HepG2 (cell line): ENCODE measurements around the gene NUP62. TPM values are rescaled to one million over a fixed set of nuclear protein-coding genes. Genes with fewer than 3 reads are reported as not detected.
"Not testable (repeated sequence)": the region's sequence is repeated elsewhere in the genome, so short reads cannot be mapped to it uniquely, and the experiment has no call there.

Experiments
- ATAC-seq: fragments of 200-7000 bp; cut with Tn5 transposase; 3 replicates; pipeline ENCODE4 v1.9.1; 2020; ENCODE audit warnings: mild to moderate bottlenecking, moderate library complexity
- BruUV-seq: library from RNA; stranded (reverse); fragments of 400-500 nt; replicated peaks from 2 replicates; lab custom pipeline; 2021; lab: Mats Ljungman, UMichigan
- CTCF ChIA-PET: fragments of 300-600 bp; formaldehyde crosslinking; extraction: SDS; loops from one replicate; lab custom pipeline; 2021; ENCODE audit warnings: low total read pairs, inconsistent platforms, low intra/inter-chr PET ratio; lab: Yijun Ruan, JAX
- POLR2A ChIA-PET: fragments of 350-600 bp; sonication (Branson Sonifier 250); formaldehyde crosslinking; loops from one replicate; lab custom pipeline; 2020; ENCODE audit warnings: antibody characterized with exemption, inconsistent platforms; lab: Yijun Ruan, JAX
- DNase-seq: peaks from one replicate; pipeline ENCODE4 v3.0.0-alpha.2; 2015; ENCODE audit warnings: low spot score
- FAIRE-seq: peaks from 3 replicates; lab custom pipeline; 2011; peaks lifted over from hg19 to GRCh38; lab: Jason Lieb, UNC
- H2AFZ ChIP-seq: one replicate; pipeline ENCODE4 v1.6.1; 2011; ENCODE audit warnings: low read length, inconsistent platforms
- H3K27ac ChIP-seq: fragments of 300-600 bp; 3 replicates; pipeline ENCODE4 v1.8.0; 2011; ENCODE audit warnings: mixed run types, mild to moderate bottlenecking, mixed read lengths, low read length, inconsistent platforms; ENCODE audit not compliant: insufficient read depth; ENCODE audit errors: extremely low read length
- H3K27me3 ChIP-seq, 2 experiments: fragments of 200-600 bp in 1 of 2; 2 replicates in 1 of 2; 3 replicates in 1 of 2; pipeline versions ENCODE4 v1.6.0 to v1.8.0; 2011; ENCODE audit warnings: low read length in 2 of 2, mild to moderate bottlenecking in 2 of 2, moderate library complexity in 2 of 2, inconsistent platforms in 1 of 2; ENCODE audit not compliant: insufficient read depth in 2 of 2, control insufficient read depth in 1 of 2
- H3K36me3 ChIP-seq, 2 experiments: fragments of 200-600 bp in 1 of 2; replicated peaks in 1 of 2; 2 replicates in 1 of 2; 3 replicates in 1 of 2; pipeline versions ENCODE4 v1.5.1 to v1.8.0; 2011; ENCODE audit warnings: low read length in 2 of 2, inconsistent platforms in 1 of 2; ENCODE audit not compliant: insufficient read depth in 2 of 2, control insufficient read depth in 1 of 2
- H3K4me1 ChIP-seq: 2 replicates; pipeline ENCODE4 v1.5.1; 2012; ENCODE audit warnings: low read length, inconsistent platforms; ENCODE audit not compliant: insufficient read depth
- H3K4me2 ChIP-seq: 2 replicates; pipeline ENCODE4 v1.6.0; 2011; ENCODE audit warnings: low read depth, low read length, inconsistent platforms
- H3K4me3 ChIP-seq, 3 experiments: fragments of 200-600 bp in 1 of 3; sonication (generic), shearing (Covaris generic) in 1 of 3; replicated peaks in 1 of 3; 2 replicates each; pipeline ENCODE4 v1.5.1; 2011 to 2016; ENCODE audit warnings: low read length in 3 of 3, inconsistent platforms in 2 of 3, low read depth in 2 of 3, mild to moderate bottlenecking in 2 of 3, control low read depth in 1 of 3, mixed read lengths in 1 of 3; ENCODE audit not compliant: insufficient read depth in 1 of 3
- H3K79me2 ChIP-seq: one replicate; pipeline ENCODE4 v1.6.1; 2011; ENCODE audit warnings: low read length, inconsistent platforms; ENCODE audit not compliant: insufficient read depth
- H3K9ac ChIP-seq: 2 replicates; pipeline ENCODE4 v1.6.0; 2011; ENCODE audit warnings: mild to moderate bottlenecking, low read depth, low read length, inconsistent platforms; ENCODE audit not compliant: insufficient read depth
- H3K9me3 ChIP-seq: 2 replicates; pipeline ENCODE4 v1.5.1; 2012; ENCODE audit warnings: mild to moderate bottlenecking, low read length
- H4K20me1 ChIP-seq: 2 replicates; pipeline ENCODE4 v1.6.0; 2011; ENCODE audit warnings: inconsistent platforms, mild to moderate bottlenecking, low read length, moderate library complexity; ENCODE audit not compliant: insufficient read depth
- KLF6 ChIP-seq: IDR thresholded peaks from 2 replicates; pipeline ENCODE4 v1.8.0; 2016; ENCODE audit warnings: missing biosample characterization, missing genetic modification reagents
- RAD51 ChIP-seq: fragments of 450-650 bp; IDR thresholded peaks from 2 replicates; pipeline ENCODE4 v1.6.1; 2016; ENCODE audit warnings: borderline replicate concordance
- TAF15 ChIP-seq: fragments of 200-400 bp; formaldehyde crosslinking; IDR thresholded peaks from one replicate; pipeline ENCODE4 v1.6.1; 2018; ENCODE audit warnings: mild to moderate bottlenecking, low read depth, low read length; ENCODE audit not compliant: poor library complexity, severe bottlenecking
- ZBTB1 ChIP-seq: sonication (generic); formaldehyde crosslinking; IDR thresholded peaks from 2 replicates; pipeline ENCODE4 v1.4.0; 2020; ENCODE audit warnings: missing genetic modification reagents, borderline replicate concordance
- ZFP62 ChIP-seq: sonication (generic); formaldehyde crosslinking; IDR thresholded peaks from 2 replicates; pipeline ENCODE4 v1.4.0; 2020; ENCODE audit warnings: missing genetic modification reagents
- ZNF101 ChIP-seq: sonication (generic); formaldehyde crosslinking; IDR thresholded peaks from 2 replicates; pipeline ENCODE4 v1.4.0; 2020; ENCODE audit warnings: mild to moderate bottlenecking, low read depth, missing genetic modification reagents, borderline replicate concordance
- ZNF317 ChIP-seq: sonication (generic); formaldehyde crosslinking; IDR thresholded peaks from 2 replicates; pipeline ENCODE4 v1.5.0; 2020; ENCODE audit warnings: mild to moderate bottlenecking, missing genetic modification reagents
- ZNF652 ChIP-seq: IDR thresholded peaks from 2 replicates; pipeline ENCODE4 v1.6.1; 2016; ENCODE audit warnings: low read depth, borderline replicate concordance
- ZNF709 ChIP-seq: sonication (generic); formaldehyde crosslinking; IDR thresholded peaks from 2 replicates; pipeline ENCODE4 v1.5.0; 2020; ENCODE audit warnings: mild to moderate bottlenecking, missing genetic modification reagents
- ZNF724P ChIP-seq: sonication (generic); formaldehyde crosslinking; IDR thresholded peaks from 2 replicates; pipeline ENCODE4 v1.8.0; 2022; ENCODE audit warnings: missing genetic modification reagents, borderline replicate concordance
- WGBS: methylation state at CpG from one replicate; pipeline ENCODE4 v1.1.6; 2017; ENCODE audit warnings: low lambda C conversion rate; 5-methylcytosine and 5-hydroxymethylcytosine counted together
- in situ Hi-C: cut with HindIII; loops from 2 replicates; pipeline ENCODE4 v1.10.0; 2017; ENCODE audit warnings: low pct_unique_long_range_greater_than_20kb; ENCODE audit not compliant: extremely low pct_ligation_motif_present
- intact Hi-C: fragments of 100-400 bp; cut with micrococcal nuclease; formaldehyde crosslinking; loops from one replicate; pipeline ENCODE4 v1.10.0; 2022; ENCODE audit not compliant: unreplicated experiment
- polyA plus RNA-seq, 8 experiments: library from polyadenylated mRNA; depleted of rRNA in 3 of 8; stranded (reverse) in 7 of 8; unstranded in 1 of 8; fragments of >200 nt; fragmentation: Illumina TruSeq in 4 of 8; extraction: Trizol in 4 of 8; gene quantifications; 2 replicates each; pipeline versions ENCODE4 v1.2.1 to v1.2.3, GENCODE V29; 2011 to 2016; ENCODE audit warnings: low read depth in 4 of 8, missing spikeins in 1 of 8, mixed read lengths in 1 of 8; ENCODE audit not compliant: insufficient read depth in 1 of 8
- total RNA-seq, 5 experiments: library from RNA; depleted of rRNA; stranded (reverse); fragments of >200 nt; fragmentation: Illumina TruSeq; extraction: Trizol; gene quantifications; 2 replicates each; pipeline ENCODE4 v1.2.3, GENCODE V29; 2016; ENCODE audit warnings: low read depth in 1 of 5
- TF ChIP-seq, protein P1 (sequence below): sonication (generic); formaldehyde crosslinking; IDR thresholded peaks from 2 replicates; pipeline ENCODE4 v1.9.0; 2022; ENCODE audit warnings: low read depth, missing genetic modification reagents
- TF ChIP-seq, protein P2 (sequence below), 2 experiments: sonication (generic) in 1 of 2; formaldehyde crosslinking in 1 of 2; IDR thresholded peaks; 2 replicates each; pipeline versions ENCODE4 v1.4.0 to v1.6.1; 2016 to 2020; ENCODE audit warnings: borderline replicate concordance in 1 of 2, low read depth in 1 of 2, mild to moderate bottlenecking in 1 of 2, missing genetic modification reagents in 1 of 2

Gene NUP62
- total and polyA plus RNA-seq, 2 of the 13 experiments (the other 11 are each of a cell fraction or from before 2014, with no cell fraction given): 16.5 to 41.5 TPM

DNA sequence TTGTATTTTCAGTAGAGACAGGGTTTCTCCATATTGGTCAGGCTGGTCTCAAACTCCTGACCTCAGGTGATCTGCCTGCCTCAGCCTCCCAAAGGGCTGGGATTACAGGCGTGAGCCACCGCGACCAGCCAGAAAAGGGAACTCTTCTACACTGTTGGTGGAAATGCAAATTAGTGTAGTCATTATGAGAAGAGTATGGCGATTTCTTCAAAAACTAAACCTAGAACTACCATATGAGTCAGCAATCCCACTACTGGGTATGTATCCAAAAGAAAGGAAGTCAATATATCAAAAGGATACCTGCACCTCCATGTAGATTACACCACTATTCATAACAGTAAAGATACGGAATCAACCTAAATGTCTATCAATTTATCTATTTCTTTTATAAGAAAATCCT, 15.3 kb upstream of the NUP62 start:
- intact Hi-C loops, H3K27ac ChIP-seq, H4K20me1 ChIP-seq, BruUV-seq, H3K79me2 ChIP-seq, H3K36me3 ChIP-seq, H3K9me3 ChIP-seq, ATAC-seq, H3K4me3 ChIP-seq, H2AFZ ChIP-seq, H3K27me3 ChIP-seq, CTCF ChIA-PET, H3K9ac ChIP-seq, POLR2A ChIA-PET, DNase-seq, in situ Hi-C loops, FAIRE-seq, H3K4me2 ChIP-seq: not testable (repeated sequence)
- WGBS: 78% methylated on average over 5 of the region's 5 CpGs
- H3K4me1 ChIP-seq: peaks cover 42% of the 10 kb centered on the region

DNA sequence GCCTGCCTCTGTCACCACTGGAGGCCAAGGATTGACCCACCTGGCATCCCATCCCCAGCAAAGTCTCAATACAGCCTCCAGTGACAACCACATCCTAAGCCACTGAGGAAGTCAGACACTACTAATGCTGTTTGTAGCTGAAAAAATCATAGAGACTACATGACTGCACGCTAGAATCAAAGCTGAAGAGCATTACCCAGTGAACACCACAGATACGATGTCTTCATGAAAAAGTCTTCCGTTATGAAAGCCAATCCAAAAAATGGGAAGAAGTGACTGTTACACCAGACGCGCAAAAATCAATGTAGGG, 11.1 kb upstream of the NUP62 start:
- H3K9ac ChIP-seq: no peak overlapping the region
- H3K27ac ChIP-seq: no peak overlapping the region
- DNase-seq: no peak
- no peak for ATAC-seq
- H3K36me3 ChIP-seq: no peaks in the 10 kb centered on the region
- ChIA-PET CTCF (no interaction called here), POLR2A (no interaction called here)
- WGBS: 70% methylated on average over 5 of the region's 5 CpGs
- FAIRE-seq: no peak
- BruUV-seq: no TSS peak
- peaks cover 53% of the 10 kb centered on the region for H3K4me1 ChIP-seq
- H3K9me3 ChIP-seq: no peaks in the 10 kb centered on the region
- H3K27me3 ChIP-seq: no peaks in the 10 kb centered on the region
- H2AFZ ChIP-seq: no peak overlapping the region
- no peaks in the 10 kb centered on the region for H4K20me1 ChIP-seq
- in situ Hi-C loops: no loop called here
- H3K4me3 ChIP-seq: no peak overlapping the region
- intact Hi-C loops: no loop called here
- H3K79me2 ChIP-seq: no peaks in the 10 kb centered on the region
- TF ChIP-seq ZNF709 (CRISPR knock-in tag) (no peak), ZNF101 (CRISPR knock-in tag) (no peak), ZBTB1 (CRISPR knock-in tag) (no peak), KLF6 (CRISPR knock-in tag) (no peak), ZNF652 (CRISPR knock-in tag) (no peak), ZNF724P (CRISPR knock-in tag) (no peak), RAD51 (no peak), ZFP62 (CRISPR knock-in tag) (no peak), ZNF317 (no peak), TAF15 (no peak)
- TF ChIP-seq, protein P1, sequence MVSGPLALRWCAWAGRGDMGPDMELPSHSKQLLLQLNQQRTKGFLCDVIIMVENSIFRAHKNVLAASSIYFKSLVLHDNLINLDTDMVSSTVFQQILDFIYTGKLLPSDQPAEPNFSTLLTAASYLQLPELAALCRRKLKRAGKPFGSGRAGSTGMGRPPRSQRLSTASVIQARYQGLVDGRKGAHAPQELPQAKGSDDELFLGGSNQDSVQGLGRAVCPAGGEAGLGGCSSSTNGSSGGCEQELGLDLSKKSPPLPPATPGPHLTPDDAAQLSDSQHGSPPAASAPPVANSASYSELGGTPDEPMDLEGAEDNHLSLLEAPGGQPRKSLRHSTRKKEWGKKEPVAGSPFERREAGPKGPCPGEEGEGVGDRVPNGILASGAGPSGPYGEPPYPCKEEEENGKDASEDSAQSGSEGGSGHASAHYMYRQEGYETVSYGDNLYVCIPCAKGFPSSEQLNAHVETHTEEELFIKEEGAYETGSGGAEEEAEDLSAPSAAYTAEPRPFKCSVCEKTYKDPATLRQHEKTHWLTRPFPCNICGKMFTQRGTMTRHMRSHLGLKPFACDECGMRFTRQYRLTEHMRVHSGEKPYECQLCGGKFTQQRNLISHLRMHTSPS: no peak
- TF ChIP-seq, protein P2, sequence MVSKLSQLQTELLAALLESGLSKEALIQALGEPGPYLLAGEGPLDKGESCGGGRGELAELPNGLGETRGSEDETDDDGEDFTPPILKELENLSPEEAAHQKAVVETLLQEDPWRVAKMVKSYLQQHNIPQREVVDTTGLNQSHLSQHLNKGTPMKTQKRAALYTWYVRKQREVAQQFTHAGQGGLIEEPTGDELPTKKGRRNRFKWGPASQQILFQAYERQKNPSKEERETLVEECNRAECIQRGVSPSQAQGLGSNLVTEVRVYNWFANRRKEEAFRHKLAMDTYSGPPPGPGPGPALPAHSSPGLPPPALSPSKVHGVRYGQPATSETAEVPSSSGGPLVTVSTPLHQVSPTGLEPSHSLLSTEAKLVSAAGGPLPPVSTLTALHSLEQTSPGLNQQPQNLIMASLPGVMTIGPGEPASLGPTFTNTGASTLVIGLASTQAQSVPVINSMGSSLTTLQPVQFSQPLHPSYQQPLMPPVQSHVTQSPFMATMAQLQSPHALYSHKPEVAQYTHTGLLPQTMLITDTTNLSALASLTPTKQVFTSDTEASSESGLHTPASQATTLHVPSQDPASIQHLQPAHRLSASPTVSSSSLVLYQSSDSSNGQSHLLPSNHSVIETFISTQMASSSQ (IDR thresholded peaks at IDR 0.05; ENCODE audit: low read depth): no peak
- TF ChIP-seq, protein P2 (CRISPR knock-in tag; IDR thresholded peaks at IDR 0.05; ENCODE audit: borderline replicate concordance): no peak
- TF ChIP-seq, all 625 proteins: peak for 0
- H3K4me2 ChIP-seq: no peak overlapping the region
